Measurements from ENCODE around the gene VPS39.

GRCh38 chr15:42141246-42141645 is 66.9 kb downstream of the VPS39 start:
- TF ChIP-seq FOS (IDR thresholded peaks at IDR 0.05; ENCODE audit: borderline replicate concordance, insufficient read depth, low read length): no peak
- no peak for TF ChIP-seq MYC (IDR thresholded peaks at IDR 0.05; ENCODE audit: low read depth, low read length)
- no peak for TF ChIP-seq CTCF (IDR thresholded peaks at IDR 0.05; ENCODE audit: extremely low read depth in 1 of 2, insufficient read depth in 1 of 2, low read depth in 1 of 2, low read length in 2 of 2)
- TF ChIP-seq POLR2A (IDR thresholded peaks at IDR 0.05; ENCODE audit: low read depth, low read length): no peak
- TF ChIP-seq JUN (IDR thresholded peaks at IDR 0.05; ENCODE audit: borderline replicate concordance, insufficient read depth, insufficient read length, low read depth): no peak
